Smooth muscle cell (in vitro differentiated cells): ENCODE results near the gene SGMS2. TPM values are rescaled to one million over a fixed set of nuclear protein-coding genes. Genes with fewer than 3 reads are reported as not detected.

ENCODE experiments used
- DNase-seq: peaks from one replicate; lab custom pipeline; 2025; ENCODE audit not compliant: unreplicated experiment; lab: John Stamatoyannopoulos, UW
- H2AFZ ChIP-seq: fragments of 200-600 bp; sonication (generic); 2 replicates; pipeline ENCODE4 v1.6.0; 2016; ENCODE audit warnings: antibody characterized with exemption, low read depth, mild to moderate bottlenecking
- H3F3A ChIP-seq: fragments of 200-600 bp; sonication (generic); 2 replicates; pipeline ENCODE4 v1.6.0; 2017; ENCODE audit warnings: antibody characterized with exemption, low read depth
- H3K27ac ChIP-seq: fragments of 200-600 bp; sonication (generic); 2 replicates; pipeline ENCODE4 v1.5.1; 2016; ENCODE audit warnings: low read depth, mild to moderate bottlenecking
- H3K27me3 ChIP-seq: fragments of 200-600 bp; sonication (generic); 2 replicates; pipeline ENCODE4 v1.6.1; 2016; ENCODE audit warnings: low read depth, mild to moderate bottlenecking
- H3K36me3 ChIP-seq: fragments of 200-600 bp; sonication (generic); 2 replicates; pipeline ENCODE4 v1.5.1; 2016; ENCODE audit warnings: low read depth
- H3K4me1 ChIP-seq: fragments of 200-600 bp; sonication (generic); 2 replicates; pipeline ENCODE4 v1.5.1; 2016; ENCODE audit warnings: low read depth
- H3K4me2 ChIP-seq: fragments of 200-600 bp; sonication (generic); 2 replicates; pipeline ENCODE4 v1.6.0; 2016; ENCODE audit warnings: mild to moderate bottlenecking
- H3K4me3 ChIP-seq: fragments of 200-600 bp; sonication (generic); 2 replicates; pipeline ENCODE4 v1.5.1; 2016; ENCODE audit warnings: mild to moderate bottlenecking
- H3K79me2 ChIP-seq: fragments of 200-600 bp; sonication (generic); 2 replicates; pipeline ENCODE4 v1.6.0; 2016; ENCODE audit warnings: low read depth, mild to moderate bottlenecking
- H3K9ac ChIP-seq: fragments of 200-600 bp; sonication (generic); 2 replicates; pipeline ENCODE4 v1.6.0; 2016; ENCODE audit warnings: low read depth
- H3K9me3 ChIP-seq: fragments of 200-600 bp; sonication (generic); replicated peaks from 2 replicates; pipeline ENCODE4 v1.5.1; 2016; ENCODE audit warnings: low read depth
- H4K20me1 ChIP-seq: fragments of 200-600 bp; sonication (generic); 2 replicates; pipeline ENCODE4 v1.6.0; 2016; ENCODE audit warnings: low read depth
- CTCF ChIP-seq: fragments of 200-600 bp; sonication (generic); IDR thresholded peaks from 2 replicates; pipeline ENCODE4 v1.5.1; 2017; ENCODE audit warnings: borderline replicate concordance, mild to moderate bottlenecking, antibody characterized with exemption; ENCODE audit not compliant: insufficient read depth, poor library complexity, severe bottlenecking
- WGBS: methylation state at CpG from one replicate; pipeline ENCODE4 v1.1.7; 2016; ENCODE audit warnings: low lambda C conversion rate; 5-methylcytosine and 5-hydroxymethylcytosine counted together
- polyA plus RNA-seq: library from polyadenylated mRNA; unstranded; fragments of >200 nt; fragmentation: Nextera tagmentation; extraction: Ambion mirVana; gene quantifications from 2 replicates; pipeline ENCODE4 v1.2.1, GENCODE V29; 2016
- total RNA-seq: library from RNA; depleted of rRNA; stranded (reverse); fragments of >200 nt; gene quantifications from 2 replicates; pipeline ENCODE4 v1.2.3, GENCODE V29; 2014

Gene SGMS2
- total RNA-seq (55.5 and 82.7 TPM in 2 replicates), polyA plus RNA-seq (16.2 and 24.7 TPM in 2 replicates)

GRCh38 chr4:107824350-107825071, at the start of gene SGMS2:
Gene SGMS2 (plus strand): TSS chr4:107824932. CDS start chr4:107895554, 70,622 bp downstream.
- peak; percentile 74 for DNase-seq

GRCh38 chr4:107777890-107778289, 46.8 kb upstream of the SGMS2 start:
- Histone ChIP-seq H3K79me2 (no peaks in the 10 kb centered on the region), H4K20me1 (no peaks in the 10 kb centered on the region), H3F3A (no peaks in the 10 kb centered on the region), H3K4me3 (no peak overlapping the region), H3K4me2 (no peak overlapping the region), H3K9me3 (no peaks in the 10 kb centered on the region), H3K9ac (no peak overlapping the region), H3K4me1 (no peaks in the 10 kb centered on the region), H2AFZ (no peak overlapping the region), H3K36me3 (no peaks in the 10 kb centered on the region), H3K27me3 (no peaks in the 10 kb centered on the region), H3K27ac (no peak overlapping the region)
- DNase-seq: no peak
- TF ChIP-seq CTCF: no peak

More at GRCh38 chr4:107824350-107825071, at the start of gene SGMS2:
- WGBS: under 1% methylated on average over 41 of the region's 65 CpGs
- Histone ChIP-seq H3K27ac (peak within 1 kb of the TSS; percentile 98), H3K9ac (peak within 1 kb of the TSS; percentile 97), H3K4me1 (peaks cover 5% of the 10 kb centered on the region), H3K36me3 (no peaks in the 10 kb centered on the region), H3K4me3 (peak within 1 kb of the TSS; percentile 81), H2AFZ (peak within 1 kb of the TSS; percentile 81), H3F3A (peaks cover 8% of the 10 kb centered on the region), H3K79me2 (peaks cover 31% of the 10 kb centered on the region), H3K4me2 (peak within 1 kb of the TSS; percentile 88), H3K9me3 (no peaks in the 10 kb centered on the region), H4K20me1 (peaks cover 3% of the 10 kb centered on the region), H3K27me3 (no peaks in the 10 kb centered on the region)
- no peak for TF ChIP-seq CTCF

GRCh38 chr4:107778784-107779530, 45.8 kb upstream of the SGMS2 start:
- Histone ChIP-seq H3K4me2 (no peak overlapping the region), H3F3A (no peaks in the 10 kb centered on the region), H3K4me3 (no peak overlapping the region), H3K4me1 (no peaks in the 10 kb centered on the region), H4K20me1 (no peaks in the 10 kb centered on the region), H3K27me3 (no peaks in the 10 kb centered on the region), H3K9me3 (no peaks in the 10 kb centered on the region), H3K27ac (no peak overlapping the region), H3K9ac (no peak overlapping the region), H3K79me2 (no peaks in the 10 kb centered on the region), H2AFZ (peak overlapping the region; percentile 64), H3K36me3 (no peaks in the 10 kb centered on the region)
- WGBS: 79% methylated on average over 2 of the region's 2 CpGs
- DNase-seq: no peak
- no peak for TF ChIP-seq CTCF
